Measurements from ENCODE around the gene RNF144A.

DNA sequence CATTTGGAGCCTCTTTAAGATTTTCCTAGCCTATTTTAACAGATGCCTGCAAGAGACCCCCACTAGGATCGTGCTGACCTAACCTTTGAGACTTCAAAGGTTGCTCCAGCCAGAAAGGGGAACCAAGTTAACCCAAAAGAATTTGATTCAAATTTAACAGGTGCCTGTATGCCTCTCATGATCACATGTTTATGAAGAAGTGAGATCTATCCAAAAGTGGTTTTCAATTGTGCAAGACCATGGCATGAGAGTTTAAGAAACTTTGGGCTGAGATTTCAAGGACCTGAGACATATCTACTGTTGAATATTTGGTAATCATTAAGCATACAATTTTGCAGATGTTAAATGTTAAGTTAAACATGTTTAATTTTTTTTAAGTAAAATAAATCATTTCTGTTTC lies 40.9 kb upstream of the RNF144A start:
- no peak for TF ChIP-seq EP300 (IDR thresholded peaks at IDR 0.05; ENCODE audit: borderline replicate concordance)
- TF ChIP-seq ZBTB7A (IDR thresholded peaks at IDR 0.05; ENCODE audit: low read depth) = no peak
- no peak for TF ChIP-seq TCF12 (IDR thresholded peaks at IDR 0.05; ENCODE audit: low read depth)
- TF ChIP-seq, protein P1, sequence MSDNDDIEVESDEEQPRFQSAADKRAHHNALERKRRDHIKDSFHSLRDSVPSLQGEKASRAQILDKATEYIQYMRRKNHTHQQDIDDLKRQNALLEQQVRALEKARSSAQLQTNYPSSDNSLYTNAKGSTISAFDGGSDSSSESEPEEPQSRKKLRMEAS (IDR thresholded peaks at IDR 0.05) = no peak
- no peak for TF ChIP-seq RAD21 (IDR thresholded peaks at IDR 0.05; ENCODE audit: low read depth)
- TF ChIP-seq CREB1 (IDR thresholded peaks at IDR 0.05; ENCODE audit: low read depth) = no peak
- TF ChIP-seq, protein P2, sequence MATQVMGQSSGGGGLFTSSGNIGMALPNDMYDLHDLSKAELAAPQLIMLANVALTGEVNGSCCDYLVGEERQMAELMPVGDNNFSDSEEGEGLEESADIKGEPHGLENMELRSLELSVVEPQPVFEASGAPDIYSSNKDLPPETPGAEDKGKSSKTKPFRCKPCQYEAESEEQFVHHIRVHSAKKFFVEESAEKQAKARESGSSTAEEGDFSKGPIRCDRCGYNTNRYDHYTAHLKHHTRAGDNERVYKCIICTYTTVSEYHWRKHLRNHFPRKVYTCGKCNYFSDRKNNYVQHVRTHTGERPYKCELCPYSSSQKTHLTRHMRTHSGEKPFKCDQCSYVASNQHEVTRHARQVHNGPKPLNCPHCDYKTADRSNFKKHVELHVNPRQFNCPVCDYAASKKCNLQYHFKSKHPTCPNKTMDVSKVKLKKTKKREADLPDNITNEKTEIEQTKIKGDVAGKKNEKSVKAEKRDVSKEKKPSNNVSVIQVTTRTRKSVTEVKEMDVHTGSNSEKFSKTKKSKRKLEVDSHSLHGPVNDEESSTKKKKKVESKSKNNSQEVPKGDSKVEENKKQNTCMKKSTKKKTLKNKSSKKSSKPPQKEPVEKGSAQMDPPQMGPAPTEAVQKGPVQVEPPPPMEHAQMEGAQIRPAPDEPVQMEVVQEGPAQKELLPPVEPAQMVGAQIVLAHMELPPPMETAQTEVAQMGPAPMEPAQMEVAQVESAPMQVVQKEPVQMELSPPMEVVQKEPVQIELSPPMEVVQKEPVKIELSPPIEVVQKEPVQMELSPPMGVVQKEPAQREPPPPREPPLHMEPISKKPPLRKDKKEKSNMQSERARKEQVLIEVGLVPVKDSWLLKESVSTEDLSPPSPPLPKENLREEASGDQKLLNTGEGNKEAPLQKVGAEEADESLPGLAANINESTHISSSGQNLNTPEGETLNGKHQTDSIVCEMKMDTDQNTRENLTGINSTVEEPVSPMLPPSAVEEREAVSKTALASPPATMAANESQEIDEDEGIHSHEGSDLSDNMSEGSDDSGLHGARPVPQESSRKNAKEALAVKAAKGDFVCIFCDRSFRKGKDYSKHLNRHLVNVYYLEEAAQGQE (IDR thresholded peaks at IDR 0.05; ENCODE audit: low read depth) = no peak
- TF ChIP-seq EGR1 (IDR thresholded peaks at IDR 0.05) = no peak
- no peak for TF ChIP-seq TEAD4 (IDR thresholded peaks at IDR 0.05)
- no peak for TF ChIP-seq CEBPB (IDR thresholded peaks at IDR 0.05)
- TF ChIP-seq TAF1 (IDR thresholded peaks at IDR 0.05; ENCODE audit: low read depth) = no peak
- TF ChIP-seq YY1 (IDR thresholded peaks at IDR 0.05; ENCODE audit: low read depth) = no peak

Data from Ishikawa (cell line).